Stimulated activated naive CD4-positive, alpha-beta T cell (primary cell): ENCODE results near the gene TSHB.

Source experiments
- DNase-seq, 6 experiments: peaks; one replicate each; lab custom pipeline; 2025; lab: John Stamatoyannopoulos, UW

Gene TSHB

GRCh38 chr1:115060501-115060900 is 30.9 kb downstream of the TSHB start:
- no peak for DNase-seq

- peak; percentile 85 to 98 (median 92) for DNase-seq
Observed at GRCh38 chr1:115062542-115063004, 32.9 kb downstream of the TSHB start.

GRCh38 chr1:115063228-115063901 is 33.7 kb downstream of the TSHB start:
- peak in 5 of 6 experiments; percentile 21 to 91 (median 81) for DNase-seq

GRCh38 chr1:115064461-115064860 is 34.8 kb downstream of the TSHB start:
- DNase-seq = no peak

GRCh38 chr1:115065021-115065420 is 35.4 kb downstream of the TSHB start:
- no peak for DNase-seq

GRCh38 chr1:115067161-115067859 is 37.7 kb downstream of the TSHB start:
- DNase-seq = no peak

GRCh38 chr1:115068826-115069585 is 39.4 kb downstream of the TSHB start:
- no peak for DNase-seq

- no peak for DNase-seq
Observed at GRCh38 chr1:115069659-115070308, 40.2 kb downstream of the TSHB start.

GRCh38 chr1:115071012-115071664 is 41.5 kb downstream of the TSHB start:
- DNase-seq = no peak

GRCh38 chr1:115073298-115074087 is 43.9 kb downstream of the TSHB start:
- DNase-seq = no peak

- no peak for DNase-seq
Observed at GRCh38 chr1:115074839-115075534, 45.4 kb downstream of the TSHB start.

GRCh38 chr1:115076384-115076915 is 46.8 kb downstream of the TSHB start:
- DNase-seq = no peak

GRCh38 chr1:115077286-115077983 is 47.8 kb downstream of the TSHB start:
- no peak for DNase-seq

- no peak for DNase-seq
Observed at GRCh38 chr1:115077984-115078330, 48.3 kb downstream of the TSHB start.

- no peak for DNase-seq
Observed at GRCh38 chr1:115078708-115079107, 49.1 kb downstream of the TSHB start.

GRCh38 chr1:115082949-115083348 is 53.3 kb downstream of the TSHB start:
- DNase-seq = no peak
